ENCODE results near the gene PKP2. TPM values are rescaled to one million over a fixed set of nuclear protein-coding genes. Genes with fewer than 3 reads are reported as not detected.

PKP2 gene
- total and polyA plus RNA-seq, 2 of the 13 experiments (the other 11 are each of a cell fraction or from before 2014, with no cell fraction given) = 15.1 to 25.3 TPM

GRCh38 chr12:32891526-32891925 is 5.1 kb downstream of the PKP2 start:
- TF ChIP-seq SP5 (CRISPR knock-in tag; IDR thresholded peaks at IDR 0.05; ENCODE audit: borderline replicate concordance, low read depth) = no peak
- no peak for TF ChIP-seq MED13 (CRISPR knock-in tag; IDR thresholded peaks at IDR 0.05)
- TF ChIP-seq CAMTA2 (CRISPR knock-in tag; IDR thresholded peaks at IDR 0.05; ENCODE audit: borderline replicate concordance) = no peak
- no peak for TF ChIP-seq KLF9 (CRISPR knock-in tag; IDR thresholded peaks at IDR 0.05; ENCODE audit: low read depth)
- no peak for TF ChIP-seq MBD4 (IDR thresholded peaks at IDR 0.05; ENCODE audit: borderline replicate concordance, low read length)
- TF ChIP-seq ZBTB3 (CRISPR knock-in tag; IDR thresholded peaks at IDR 0.05; ENCODE audit: borderline replicate concordance, low read depth) = no peak
- no peak for TF ChIP-seq FOXP1 (IDR thresholded peaks at IDR 0.05)
- TF ChIP-seq FOXP1 (CRISPR knock-in tag; IDR thresholded peaks at IDR 0.05) = no peak
- no peaks in the 10 kb centered on the region for H3K9me3 ChIP-seq (ENCODE audit: low read length)
- intact Hi-C loops (cut with micrococcal nuclease; ENCODE audit: unreplicated experiment) = no loop called here
- no TSS peak for BruUV-seq (replicated peaks)
- no peak overlapping the region for H3K9ac ChIP-seq (ENCODE audit: insufficient read depth, low read depth, low read length)
- peaks cover 52% of the 10 kb centered on the region for H3K4me1 ChIP-seq (ENCODE audit: insufficient read depth, low read length)
- no peaks in the 10 kb centered on the region for H3K27me3 ChIP-seq (ENCODE audit: control insufficient read depth in 1 of 2, insufficient read depth in 2 of 2, low read length in 2 of 2)
- ChIA-PET CTCF (ENCODE audit: low intra/inter-chr PET ratio, low total read pairs) (no interaction called here), POLR2A (no interaction called here)
- H3K27ac ChIP-seq (ENCODE audit: extremely low read length, insufficient read depth, low read length) = peak overlapping the region; percentile 25
- in situ Hi-C loops (cut with HindIII; ENCODE audit: extremely low pct_ligation_motif_present, low pct_unique_long_range_greater_than_20kb) = no loop called here
- peaks cover 6% of the 10 kb centered on the region for H4K20me1 ChIP-seq (ENCODE audit: insufficient read depth, low read length)
- 95% methylated on average over 2 of the region's 2 CpGs for WGBS (ENCODE audit: low lambda C conversion rate)
- H2AFZ ChIP-seq (ENCODE audit: low read length) = no peak overlapping the region
- no peak for ATAC-seq
- H3K4me3 ChIP-seq (replicated peaks in 1 of 3; ENCODE audit: insufficient read depth in 1 of 3, low read depth in 2 of 3, low read length in 3 of 3) = no peak overlapping the region
- H3K4me2 ChIP-seq (ENCODE audit: low read depth, low read length) = no peak overlapping the region; the same call in 1 of the 2 replicates
- no peak for DNase-seq (ENCODE audit: low spot score)
- peaks cover 68% of the 10 kb centered on the region for H3K79me2 ChIP-seq (ENCODE audit: insufficient read depth, low read length)
- no peak for FAIRE-seq
- peaks cover 0 to 6% of the 10 kb centered on the region in 2 experiments; a peak in 1 of 5 replicates for H3K36me3 ChIP-seq (replicated peaks in 1 of 2; ENCODE audit: control insufficient read depth in 1 of 2, insufficient read depth in 2 of 2, low read length in 2 of 2)

GRCh38 chr12:32889011-32889760 is 7.4 kb downstream of the PKP2 start:
- Histone ChIP-seq H4K20me1 (ENCODE audit: insufficient read depth, low read length) (peaks cover 6% of the 10 kb centered on the region), H3K27ac (ENCODE audit: extremely low read length, insufficient read depth, low read length) (no peak overlapping the region), H3K4me3 (replicated peaks in 1 of 3; ENCODE audit: insufficient read depth in 1 of 3, low read depth in 2 of 3, low read length in 3 of 3) (no peak overlapping the region), H3K36me3 (replicated peaks in 1 of 2; ENCODE audit: control insufficient read depth in 1 of 2, insufficient read depth in 2 of 2, low read length in 2 of 2) (peaks cover 0 to 14% of the 10 kb centered on the region in 2 experiments; a peak in 1 of 5 replicates), H3K9me3 (ENCODE audit: low read length) (no peaks in the 10 kb centered on the region), H3K4me2 (ENCODE audit: low read depth, low read length) (no peak overlapping the region), H3K79me2 (ENCODE audit: insufficient read depth, low read length) (peaks cover 60% of the 10 kb centered on the region), H2AFZ (ENCODE audit: low read length) (no peak overlapping the region), H3K9ac (ENCODE audit: insufficient read depth, low read depth, low read length) (no peak overlapping the region), H3K4me1 (ENCODE audit: insufficient read depth, low read length) (peaks cover 45% of the 10 kb centered on the region), H3K27me3 (ENCODE audit: control insufficient read depth in 1 of 2, insufficient read depth in 2 of 2, low read length in 2 of 2) (no peaks in the 10 kb centered on the region)
- 81% methylated on average over 5 of the region's 5 CpGs for WGBS (ENCODE audit: low lambda C conversion rate)
- ATAC-seq (no peak), FAIRE-seq (no peak), DNase-seq (ENCODE audit: low spot score) (no peak)
- POLR2A ChIA-PET = no interaction called here
- CTCF ChIA-PET (ENCODE audit: low intra/inter-chr PET ratio, low total read pairs) = no interaction called here
- intact Hi-C loops (cut with micrococcal nuclease; ENCODE audit: unreplicated experiment) = no loop called here
- BruUV-seq (replicated peaks) = no TSS peak
- TF ChIP-seq ZFP36L1 (CRISPR knock-in tag; IDR thresholded peaks at IDR 0.05) (no peak), ARID2 (CRISPR knock-in tag; IDR thresholded peaks at IDR 0.05; ENCODE audit: borderline replicate concordance) (no peak), ZBTB38 (CRISPR knock-in tag; IDR thresholded peaks at IDR 0.05) (no peak), ZNF761 (CRISPR knock-in tag; conservative IDR thresholded peaks at IDR 0.05) (no peak), HMGA1 (CRISPR knock-in tag; conservative IDR thresholded peaks at IDR 0.05) (no peak), PREB (CRISPR knock-in tag; IDR thresholded peaks at IDR 0.05) (no peak), MATR3 (CRISPR knock-in tag; IDR thresholded peaks at IDR 0.05) (no peak), DPF2 (CRISPR knock-in tag; IDR thresholded peaks at IDR 0.05; ENCODE audit: borderline replicate concordance, low read depth) (no peak), SMAD3 (CRISPR knock-in tag; IDR thresholded peaks at IDR 0.05) (no peak), BRD4 (CRISPR knock-in tag; IDR thresholded peaks at IDR 0.05) (no peak), NFKBIZ (CRISPR knock-in tag; IDR thresholded peaks at IDR 0.05) (no peak)
- in situ Hi-C loops (cut with HindIII; ENCODE audit: extremely low pct_ligation_motif_present, low pct_unique_long_range_greater_than_20kb) = no loop called here
